HL-60/S4 treated with phorbol 12-myristate 13-acetate at 8.2 ng/mL for 4 days and 3 days (cell line): ENCODE data around the gene BCDIN3D.
"Not testable (repeated sequence)": the region's sequence is repeated elsewhere in the genome, so short reads cannot be mapped to it uniquely, and the experiment has no call there.

ENCODE experiments used
- in situ Hi-C: fragments of 300-500 bp; cut with MboI; formaldehyde crosslinking; loops from 2 replicates; pipeline ENCODE4 v1.15.0; 2022; ENCODE audit warnings: low sequenced_read_pairs

BCDIN3D gene, protein sequence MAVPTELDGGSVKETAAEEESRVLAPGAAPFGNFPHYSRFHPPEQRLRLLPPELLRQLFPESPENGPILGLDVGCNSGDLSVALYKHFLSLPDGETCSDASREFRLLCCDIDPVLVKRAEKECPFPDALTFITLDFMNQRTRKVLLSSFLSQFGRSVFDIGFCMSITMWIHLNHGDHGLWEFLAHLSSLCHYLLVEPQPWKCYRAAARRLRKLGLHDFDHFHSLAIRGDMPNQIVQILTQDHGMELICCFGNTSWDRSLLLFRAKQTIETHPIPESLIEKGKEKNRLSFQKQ

DNA sequence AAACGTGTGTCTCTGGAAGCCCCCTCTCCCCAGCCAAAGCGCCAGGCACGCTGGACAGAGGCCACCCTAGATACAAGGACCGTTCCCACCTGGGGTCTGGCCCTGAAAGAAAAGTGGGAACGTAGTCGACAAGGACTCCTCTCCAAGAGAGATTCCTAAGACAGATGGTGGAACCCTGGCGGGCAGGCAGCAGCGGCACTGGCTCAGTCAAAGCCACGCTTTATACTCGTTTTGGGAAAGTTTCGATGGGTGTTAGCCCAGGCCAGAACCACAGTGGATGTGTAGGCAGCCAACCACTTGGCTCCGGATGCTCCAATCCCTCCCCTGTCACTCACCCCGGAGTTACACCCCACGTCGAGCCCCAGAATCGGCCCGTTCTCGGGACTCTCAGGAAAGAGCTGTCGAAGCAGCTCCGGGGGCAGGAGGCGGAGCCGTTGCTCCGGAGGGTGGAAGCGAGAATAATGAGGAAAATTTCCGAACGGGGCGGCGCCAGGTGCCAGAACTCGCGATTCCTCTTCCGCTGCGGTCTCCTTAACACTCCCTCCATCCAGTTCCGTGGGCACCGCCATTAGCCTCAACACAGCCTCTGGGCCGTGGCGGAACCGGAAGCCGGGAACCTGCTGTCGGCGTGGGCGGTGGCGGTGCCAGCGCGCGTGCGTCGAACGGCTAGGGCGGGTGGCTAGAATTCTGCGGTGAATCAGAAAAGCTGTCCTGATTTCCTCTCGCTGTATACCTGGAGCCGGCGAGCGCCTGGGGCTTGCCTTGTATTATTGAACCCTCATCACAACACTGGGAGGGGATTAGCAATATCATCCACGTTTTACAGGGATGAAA is at the start of gene BCDIN3D:
TSS of gene BCDIN3D (minus strand) at position 588 of the 834 bp plus-strand sequence. CDS start at position 569, 19 bp downstream.
- in situ Hi-C loops = no loop called here

DNA sequence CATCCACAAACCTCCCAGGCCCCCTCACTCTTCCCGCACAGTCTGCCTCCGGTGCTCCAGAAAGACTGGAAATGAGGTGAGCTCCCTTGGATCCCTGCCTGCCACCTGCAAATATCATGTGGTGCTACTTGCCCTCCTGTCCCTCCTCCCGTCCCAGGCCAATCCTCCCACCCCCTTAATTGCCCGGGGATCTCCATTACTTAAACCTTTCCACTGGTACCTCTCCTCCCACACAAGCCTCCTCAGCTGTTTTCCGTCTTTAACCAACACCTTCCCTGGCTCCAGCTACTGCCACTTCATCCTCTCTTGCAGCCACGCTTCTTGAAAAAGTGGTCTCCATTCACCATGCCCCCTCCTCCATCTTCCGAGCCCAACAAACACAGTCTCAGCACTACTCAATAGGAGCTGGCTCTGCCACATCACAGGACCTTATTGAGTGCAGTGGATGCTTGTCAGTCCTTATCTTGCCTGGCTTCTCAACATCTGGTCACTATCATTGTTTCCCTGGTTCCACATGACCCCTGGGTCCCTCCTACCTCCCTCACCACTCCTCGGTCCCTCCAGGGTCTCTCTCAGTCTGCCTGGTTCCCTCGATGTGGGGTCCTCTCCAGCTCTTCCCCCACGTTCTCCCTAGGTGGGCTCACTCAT is 49.3 kb upstream of the BCDIN3D start:
- in situ Hi-C loops = no loop called here

- in situ Hi-C loops = no loop called here
Observed at GRCh38 chr12:49891476-49891875, 48.6 kb upstream of the BCDIN3D start.

GRCh38 chr12:49891012-49891411 is 48.1 kb upstream of the BCDIN3D start:
- in situ Hi-C loops = no loop called here

GRCh38 chr12:49890096-49890461 is 47.2 kb upstream of the BCDIN3D start:
- in situ Hi-C loops = no loop called here

DNA sequence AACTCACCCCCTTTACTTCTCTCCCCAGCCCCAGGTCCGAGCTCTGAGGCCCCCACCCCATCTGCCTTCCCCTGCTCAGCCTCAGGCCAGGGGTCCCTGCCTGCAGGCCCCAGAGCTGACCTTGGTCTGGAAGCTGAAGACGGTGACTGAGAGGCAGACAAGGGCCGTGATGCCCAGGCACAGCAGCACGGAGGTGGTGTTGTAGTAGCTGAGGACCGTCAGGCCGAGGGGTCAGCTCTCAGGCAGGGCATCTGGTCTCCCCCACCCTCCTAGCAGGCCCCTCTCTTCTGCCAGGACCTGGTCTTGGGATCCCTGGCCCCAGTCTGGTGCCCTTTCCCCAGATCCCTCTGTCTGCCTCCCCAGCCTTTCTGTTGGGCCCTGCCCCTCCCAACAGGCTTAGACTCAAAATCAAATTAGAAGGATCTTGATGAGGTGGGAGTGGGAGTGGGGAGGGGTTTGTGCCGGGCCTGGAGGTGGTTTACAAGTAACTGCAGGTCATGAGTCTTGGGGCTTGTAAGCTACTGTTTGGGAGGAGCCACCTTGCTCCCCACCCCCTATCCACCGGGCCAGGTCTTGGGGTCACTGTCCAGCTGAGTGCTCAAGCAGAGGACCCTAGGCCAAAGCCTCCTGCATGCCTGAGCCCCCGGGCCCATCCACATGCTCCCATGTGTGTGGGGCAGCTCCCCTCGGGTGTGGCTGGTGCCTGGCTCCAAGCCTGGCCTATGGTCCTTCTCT is 46.6 kb upstream of the BCDIN3D start:
- in situ Hi-C loops = no loop called here

DNA sequence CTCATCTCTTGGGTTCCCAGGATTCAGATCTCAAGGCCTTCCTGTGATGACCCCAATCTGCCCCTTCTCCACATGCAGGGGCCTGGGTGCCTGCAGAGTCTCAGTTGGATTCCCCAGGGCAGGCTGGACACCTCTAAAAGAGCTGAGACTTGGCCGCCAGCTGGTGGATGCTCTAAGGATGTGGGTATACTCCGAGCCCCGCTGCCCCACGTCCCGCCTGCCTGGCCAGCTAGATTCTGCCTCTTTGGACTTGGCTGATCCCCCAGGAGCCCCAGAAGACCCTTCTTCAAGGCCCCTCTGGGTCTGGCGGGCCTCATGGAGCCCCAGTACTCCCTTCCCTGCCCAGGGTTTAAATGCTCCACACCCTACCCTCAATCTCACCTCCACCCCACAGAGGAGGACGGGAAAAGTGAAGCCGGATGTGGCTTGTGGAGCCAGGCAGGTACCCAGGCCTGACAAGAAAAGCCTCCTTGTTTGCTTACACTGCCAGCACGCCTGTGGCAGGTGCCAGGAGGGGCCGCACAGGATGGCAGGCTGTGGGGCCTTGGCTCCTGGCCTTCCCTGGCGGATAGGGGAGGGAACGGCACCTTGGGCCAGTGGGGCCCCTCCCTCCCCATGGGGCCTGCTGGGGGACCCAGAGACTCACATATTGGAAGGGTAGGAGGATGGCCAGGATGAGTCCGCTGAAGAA is 45.7 kb upstream of the BCDIN3D start:
- in situ Hi-C loops = no loop called here

DNA sequence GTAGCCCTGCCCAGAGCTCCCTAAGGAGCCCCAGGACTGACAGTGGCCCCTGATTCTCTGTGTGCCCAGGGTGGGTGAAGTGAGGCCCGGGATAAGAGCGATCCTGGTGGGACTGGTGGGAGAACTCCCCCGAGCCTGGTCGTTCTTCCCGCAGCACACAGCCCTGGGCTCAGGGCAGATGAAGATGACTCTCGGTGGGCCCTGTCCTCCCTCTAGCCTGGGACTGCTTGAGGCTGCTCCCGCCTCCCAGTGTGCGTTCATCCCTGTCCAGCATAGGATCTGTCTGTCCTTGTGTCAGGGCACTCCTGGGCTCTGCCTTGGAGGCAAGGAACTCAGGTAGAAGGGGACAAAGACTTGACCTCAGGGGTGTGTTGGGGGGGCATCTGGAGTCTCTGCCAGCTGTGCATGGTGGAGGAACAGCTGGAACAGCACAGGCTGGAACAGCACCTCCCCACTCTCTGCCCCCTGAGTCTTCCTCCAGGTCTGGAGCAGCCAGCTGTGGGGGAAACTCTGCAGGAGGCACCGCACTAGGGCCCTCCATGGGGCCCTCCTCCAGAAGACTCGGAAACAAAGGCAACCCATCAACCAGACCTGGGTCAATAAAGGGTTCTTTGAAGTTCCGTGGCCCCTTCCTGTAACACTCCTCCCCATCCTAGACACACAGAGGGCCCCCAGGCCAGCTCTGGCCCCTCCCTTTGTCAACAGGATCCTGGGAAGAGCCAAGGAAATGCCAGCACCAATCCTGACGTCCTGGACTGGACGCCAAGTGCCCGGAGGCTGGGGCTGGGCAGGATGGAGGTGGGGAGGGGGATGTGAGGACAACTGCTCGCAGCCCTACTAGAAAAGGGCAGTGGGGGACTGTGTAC is 44.9 kb upstream of the BCDIN3D start:
- in situ Hi-C loops = no loop called here

DNA sequence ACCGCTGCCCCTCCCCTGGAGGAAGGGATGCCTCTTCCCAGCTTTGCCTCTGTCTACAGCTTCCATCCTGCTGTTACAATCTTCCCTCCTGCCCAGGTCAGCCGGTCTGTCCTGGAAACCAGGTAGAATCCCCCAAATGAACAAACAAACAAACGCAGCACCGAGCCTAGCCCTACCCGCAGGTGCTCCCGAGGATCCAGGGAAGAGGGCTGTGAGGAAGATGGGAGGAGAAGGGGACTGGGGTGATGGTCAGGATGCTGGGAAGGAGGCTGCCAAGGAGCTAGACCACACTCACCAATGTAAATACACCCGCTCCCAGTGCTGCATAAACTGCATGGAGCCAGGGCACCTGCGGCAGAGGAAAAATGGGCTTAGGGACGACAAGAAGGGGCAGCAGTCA is 44.2 kb upstream of the BCDIN3D start:
- in situ Hi-C loops = no loop called here

DNA sequence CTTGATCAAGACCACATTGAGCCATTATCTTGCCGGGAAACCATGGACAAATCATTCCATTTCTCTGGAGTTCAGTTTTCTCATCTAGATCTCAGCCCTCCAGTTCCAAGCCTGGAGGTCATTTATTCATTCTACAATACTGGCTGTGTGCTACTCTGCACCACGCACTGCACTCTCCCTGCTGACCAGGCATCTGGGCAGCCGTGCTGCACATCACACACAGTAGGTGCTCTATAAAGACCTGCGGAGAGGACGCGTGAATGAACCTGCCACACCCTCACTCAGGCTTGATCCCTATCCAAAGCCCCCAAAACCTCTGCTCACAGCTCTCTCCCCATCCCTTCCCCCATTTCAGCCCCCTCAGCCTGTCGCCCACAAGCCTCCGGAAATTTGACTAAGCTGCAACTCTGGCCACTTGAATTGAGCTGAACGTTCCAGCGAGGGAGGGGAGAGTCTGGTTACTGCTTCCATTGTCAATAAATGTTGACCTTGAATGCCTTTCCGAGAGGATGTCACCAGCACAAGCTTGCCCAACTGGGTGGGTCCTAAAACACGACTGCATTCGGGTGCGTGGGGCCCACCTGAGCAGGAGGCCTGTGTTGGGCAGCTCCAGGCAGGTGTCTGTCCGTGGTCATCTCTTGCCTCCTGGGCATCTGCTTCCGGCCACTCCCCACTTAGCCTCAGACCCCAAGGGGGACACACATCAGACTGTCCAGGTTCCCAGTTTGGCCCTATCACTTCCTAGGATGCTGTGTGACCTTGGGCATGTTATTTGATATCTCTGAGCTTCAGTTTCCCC is 43.0 kb upstream of the BCDIN3D start:
- in situ Hi-C loops = no loop called here

GRCh38 chr12:49885118-49885517 is 42.2 kb upstream of the BCDIN3D start:
- in situ Hi-C loops = no loop called here

DNA sequence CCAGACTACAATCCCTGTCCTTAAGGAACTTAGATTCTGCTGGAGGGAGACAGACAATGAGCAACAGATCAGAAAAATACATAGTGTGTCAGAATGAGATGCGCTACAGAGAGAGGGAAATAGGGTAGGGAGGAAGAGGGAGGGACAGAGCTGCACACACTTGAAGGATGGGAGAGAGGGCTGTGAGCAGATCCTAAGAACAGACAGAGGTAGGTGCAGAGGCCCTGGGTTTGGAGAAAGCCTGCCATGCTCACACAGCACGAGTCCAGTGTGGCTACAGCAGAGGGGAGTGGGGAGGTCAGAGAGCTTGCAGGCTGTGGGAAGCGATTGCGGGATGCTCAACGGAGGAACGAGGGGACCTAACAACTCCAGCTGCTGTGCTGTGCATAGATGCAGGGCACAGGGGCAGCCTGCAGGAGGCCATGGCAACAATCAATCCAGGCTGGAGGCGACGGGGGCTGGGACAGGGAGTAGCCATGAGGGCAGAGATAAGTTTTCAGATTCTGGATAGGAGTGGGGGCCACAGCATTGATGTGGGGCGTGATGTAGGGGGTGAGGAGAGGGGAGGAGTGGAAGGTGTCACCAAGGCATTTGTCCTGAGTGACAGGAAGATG is 40.1 kb upstream of the BCDIN3D start:
- in situ Hi-C loops = no loop called here

DNA sequence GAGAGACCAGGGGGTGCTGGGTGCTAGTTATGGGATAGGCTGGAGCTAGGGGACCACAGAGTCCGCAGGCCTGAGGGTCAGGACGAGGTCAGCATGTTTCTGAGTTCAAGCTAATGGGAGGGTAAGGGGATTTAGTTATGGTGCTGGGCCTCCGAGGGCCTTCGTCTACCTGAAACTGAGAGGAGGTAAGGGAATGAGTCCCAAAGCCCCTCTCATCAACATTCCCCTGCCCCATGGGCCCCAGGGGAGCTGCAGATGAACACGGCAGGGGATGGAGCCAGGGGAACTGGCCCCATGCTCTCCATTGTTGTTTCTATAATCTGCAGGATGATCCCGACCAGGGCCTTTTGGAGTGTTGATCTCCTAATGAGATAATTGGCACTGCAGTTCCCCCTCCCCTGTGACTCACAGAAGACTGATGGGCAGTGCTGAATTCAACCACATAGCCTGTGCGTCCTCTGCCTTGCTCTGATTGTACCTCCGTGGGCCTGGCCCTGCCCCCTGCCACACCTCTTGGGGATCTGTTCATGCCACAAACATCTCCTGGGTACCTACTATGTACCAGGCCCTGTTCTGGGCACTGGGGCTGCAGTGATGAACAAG is 39.4 kb upstream of the BCDIN3D start:
- in situ Hi-C loops = no loop called here

GRCh38 chr12:49881415-49882247 is 38.7 kb upstream of the BCDIN3D start:
- in situ Hi-C loops = no loop called here

DNA sequence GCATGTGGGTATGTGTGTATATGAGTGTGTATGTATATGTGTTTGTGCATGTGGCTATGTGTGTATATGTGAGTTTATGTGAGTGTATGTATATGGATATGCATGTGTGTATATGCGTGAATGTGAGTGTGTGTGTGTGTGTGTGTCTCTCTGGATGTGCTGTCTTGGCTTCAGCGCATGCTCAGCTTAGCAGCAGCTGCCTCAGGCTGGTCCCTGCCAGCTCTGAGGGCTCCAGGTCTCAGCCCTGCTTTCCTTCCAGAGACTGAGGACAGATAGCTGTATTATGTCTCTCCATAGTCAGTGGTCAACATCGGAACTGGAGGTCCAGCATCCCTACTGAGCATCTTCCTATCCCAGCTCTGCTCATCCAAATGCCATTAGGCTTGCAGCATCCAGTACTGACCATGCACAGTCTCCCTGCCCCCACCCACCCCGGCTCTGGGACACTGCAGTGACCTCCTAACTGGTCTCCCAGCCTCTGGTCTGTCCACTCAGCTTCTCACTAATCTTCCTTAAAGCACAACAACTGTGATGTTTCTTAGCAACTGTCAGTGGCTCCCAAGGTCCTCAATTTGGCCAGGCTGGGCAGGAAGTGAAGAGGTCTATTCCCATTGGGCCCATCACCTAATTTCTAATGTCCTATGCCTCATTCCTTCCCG is 38.0 kb upstream of the BCDIN3D start:
- in situ Hi-C loops = no loop called here

DNA sequence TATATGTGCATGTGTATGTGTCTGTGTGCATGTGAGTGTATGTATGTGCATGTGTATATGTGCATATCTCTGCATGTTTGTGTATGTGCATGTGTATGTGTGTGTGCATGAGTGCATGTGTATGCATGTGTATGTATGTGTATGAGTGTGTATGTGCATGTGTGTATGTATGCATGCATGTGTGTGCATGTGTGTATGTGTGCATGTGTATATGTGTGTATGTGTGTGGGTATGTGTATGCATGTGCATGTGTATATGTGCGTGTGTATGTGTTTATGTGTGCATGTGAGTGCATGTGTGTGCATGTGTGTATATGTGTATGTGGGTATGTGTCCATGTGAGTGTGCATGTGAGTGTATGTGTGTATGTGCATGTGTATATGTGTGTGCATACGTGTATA is 36.2 kb upstream of the BCDIN3D start:
- in situ Hi-C loops = not testable (repeated sequence)

GRCh38 chr12:49878021-49878420 is 35.1 kb upstream of the BCDIN3D start:
- in situ Hi-C loops = no loop called here
